ENCODE measurements around the gene PRCC. TPM values are rescaled to one million over a fixed set of nuclear protein-coding genes. Genes with fewer than 3 reads are reported as not detected.

Gene PRCC
- polyA plus RNA-seq, 1 donor (not counting 4 experiments of a cell fraction or from before 2014, with no cell fraction given), result 40.4 TPM

DNA sequence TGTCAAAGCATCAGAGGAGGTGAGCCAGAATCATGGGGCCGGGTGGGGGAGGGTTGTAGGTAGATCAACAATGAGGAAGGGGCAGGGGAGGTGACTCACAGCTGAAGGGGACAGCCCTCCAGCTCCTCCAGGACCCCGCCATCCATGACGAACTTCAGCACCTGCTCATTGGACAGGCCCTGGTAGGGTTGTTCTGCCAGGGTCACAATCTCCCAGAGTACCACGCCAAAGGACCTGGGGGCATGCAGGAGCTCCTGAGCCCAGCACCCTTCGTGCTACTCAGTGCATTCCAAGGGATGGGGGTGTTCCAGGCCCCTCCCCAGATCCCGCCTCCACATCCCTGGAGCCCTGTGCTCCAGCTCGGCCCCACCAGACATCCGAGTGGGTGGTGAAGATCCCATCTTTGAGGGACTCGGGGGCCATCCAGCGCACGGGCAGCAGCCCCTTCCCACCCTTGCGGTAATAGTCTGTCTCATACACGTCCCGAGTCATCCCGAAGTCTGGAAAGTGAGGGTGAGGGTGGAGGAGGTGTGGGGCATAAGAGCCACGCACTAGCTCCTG, 74.0 kb downstream of the PRCC start:
- Histone ChIP-seq H3K27ac (ENCODE audit: control insufficient read depth, insufficient read depth, low read length) (no peak overlapping the region), H3K79me2 (ENCODE audit: control insufficient read depth, insufficient read depth, low read length) (no peaks in the 10 kb centered on the region), H3K4me1 (ENCODE audit: control insufficient read depth, extremely low read depth, insufficient read depth, low read length) (peaks cover 2% of the 10 kb centered on the region), H3K9me1 (ENCODE audit: control insufficient read depth, extremely low read depth, insufficient read depth, low read length) (no peaks in the 10 kb centered on the region), H2AFZ (ENCODE audit: control insufficient read depth, low read length) (no peak overlapping the region), H3K9ac (ENCODE audit: control insufficient read depth, extremely low read depth, insufficient read depth, low read length) (no peak overlapping the region), H3K4me3 (ENCODE audit: control insufficient read depth in 2 of 3, extremely low read depth in 1 of 3, insufficient read depth in 2 of 3, low read depth in 1 of 3, low read length in 3 of 3) (no peak overlapping the region), H3K9me3 (ENCODE audit: control insufficient read depth, low read depth, low read length) (no peaks in the 10 kb centered on the region), H4K20me1 (ENCODE audit: control insufficient read depth, extremely low read depth, insufficient read depth, low read length) (peaks cover 2% of the 10 kb centered on the region), H3K4me2 (ENCODE audit: control insufficient read depth, extremely low read depth, insufficient read depth, low read depth, low read length) (no peak overlapping the region), H3K36me3 (ENCODE audit: control insufficient read depth in 2 of 2, extremely low read depth in 1 of 2, insufficient read depth in 2 of 2, low read length in 2 of 2) (no peaks in the 10 kb centered on the region), H3K27me3 (ENCODE audit: control insufficient read depth, extremely low read depth, insufficient read depth, low read length) (peaks cover 53% of the 10 kb centered on the region)
- DNase-seq (ENCODE audit: low read depth, low spot score), result no peak
- TF ChIP-seq, protein P1, sequence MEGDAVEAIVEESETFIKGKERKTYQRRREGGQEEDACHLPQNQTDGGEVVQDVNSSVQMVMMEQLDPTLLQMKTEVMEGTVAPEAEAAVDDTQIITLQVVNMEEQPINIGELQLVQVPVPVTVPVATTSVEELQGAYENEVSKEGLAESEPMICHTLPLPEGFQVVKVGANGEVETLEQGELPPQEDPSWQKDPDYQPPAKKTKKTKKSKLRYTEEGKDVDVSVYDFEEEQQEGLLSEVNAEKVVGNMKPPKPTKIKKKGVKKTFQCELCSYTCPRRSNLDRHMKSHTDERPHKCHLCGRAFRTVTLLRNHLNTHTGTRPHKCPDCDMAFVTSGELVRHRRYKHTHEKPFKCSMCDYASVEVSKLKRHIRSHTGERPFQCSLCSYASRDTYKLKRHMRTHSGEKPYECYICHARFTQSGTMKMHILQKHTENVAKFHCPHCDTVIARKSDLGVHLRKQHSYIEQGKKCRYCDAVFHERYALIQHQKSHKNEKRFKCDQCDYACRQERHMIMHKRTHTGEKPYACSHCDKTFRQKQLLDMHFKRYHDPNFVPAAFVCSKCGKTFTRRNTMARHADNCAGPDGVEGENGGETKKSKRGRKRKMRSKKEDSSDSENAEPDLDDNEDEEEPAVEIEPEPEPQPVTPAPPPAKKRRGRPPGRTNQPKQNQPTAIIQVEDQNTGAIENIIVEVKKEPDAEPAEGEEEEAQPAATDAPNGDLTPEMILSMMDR (optimal IDR thresholded peaks at IDR 0.05 in 1 of 3, IDR thresholded peaks at IDR 0.05 in 1 of 3, conservative IDR thresholded peaks at IDR 0.05 in 1 of 3; ENCODE audit: extremely low read depth in 1 of 3, insufficient read depth in 2 of 3, low read length in 3 of 3), result no peak
- no peak for TF ChIP-seq EZH2 (IDR thresholded peaks at IDR 0.05; ENCODE audit: low read length)
- dilution Hi-C loops (cut with MboI; ENCODE audit: extremely low pct_ligation_motif_present, low sequenced_read_pairs), result no loop called here
- no peak for FAIRE-seq

DNA sequence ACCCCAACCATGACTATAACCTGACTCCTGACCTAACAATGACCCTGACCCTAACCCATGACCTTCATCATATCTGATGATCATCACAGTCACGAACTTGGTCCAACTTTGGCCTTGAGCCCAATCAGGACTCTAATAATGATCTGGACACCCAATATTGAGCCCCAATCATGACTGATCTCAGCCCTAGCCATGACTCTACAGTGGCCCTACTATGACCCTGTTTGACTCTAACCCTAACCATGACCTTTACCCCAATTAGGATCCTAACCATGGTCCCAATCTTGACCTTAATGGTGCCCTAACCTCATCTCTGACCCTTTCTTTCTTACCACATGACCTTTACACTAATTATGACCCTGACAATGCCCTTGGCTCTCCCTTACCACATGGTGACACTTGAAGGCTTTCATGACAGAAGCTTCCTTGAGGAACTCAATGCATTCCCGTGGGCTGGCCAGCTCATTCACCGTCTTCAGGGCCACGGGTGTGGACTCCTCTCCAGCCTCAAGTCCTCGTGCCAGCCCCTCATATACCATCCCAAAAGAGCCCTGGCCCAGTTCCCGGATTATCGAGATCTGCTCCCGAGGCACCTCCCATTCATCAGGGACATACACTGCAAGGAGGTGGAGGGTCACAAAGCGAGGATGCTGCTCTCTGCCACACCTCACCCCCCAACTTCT, 75.4 kb downstream of the PRCC start:
- Histone ChIP-seq H3K9ac (ENCODE audit: control insufficient read depth, extremely low read depth, insufficient read depth, low read length) (no peak overlapping the region), H4K20me1 (ENCODE audit: control insufficient read depth, extremely low read depth, insufficient read depth, low read length) (peaks cover 2% of the 10 kb centered on the region), H3K79me2 (ENCODE audit: control insufficient read depth, insufficient read depth, low read length) (no peaks in the 10 kb centered on the region), H3K4me1 (ENCODE audit: control insufficient read depth, extremely low read depth, insufficient read depth, low read length) (peaks cover 2% of the 10 kb centered on the region), H3K27me3 (ENCODE audit: control insufficient read depth, extremely low read depth, insufficient read depth, low read length) (peaks cover 62% of the 10 kb centered on the region), H3K9me3 (ENCODE audit: control insufficient read depth, low read depth, low read length) (no peaks in the 10 kb centered on the region), H3K9me1 (ENCODE audit: control insufficient read depth, extremely low read depth, insufficient read depth, low read length) (no peaks in the 10 kb centered on the region), H3K4me3 (ENCODE audit: control insufficient read depth in 2 of 3, extremely low read depth in 1 of 3, insufficient read depth in 2 of 3, low read depth in 1 of 3, low read length in 3 of 3) (no peak overlapping the region), H3K27ac (ENCODE audit: control insufficient read depth, insufficient read depth, low read length) (no peak overlapping the region), H2AFZ (ENCODE audit: control insufficient read depth, low read length) (no peak overlapping the region), H3K36me3 (ENCODE audit: control insufficient read depth in 2 of 2, extremely low read depth in 1 of 2, insufficient read depth in 2 of 2, low read length in 2 of 2) (no peaks in the 10 kb centered on the region), H3K4me2 (ENCODE audit: control insufficient read depth, extremely low read depth, insufficient read depth, low read depth, low read length) (no peak overlapping the region)
- DNase-seq (ENCODE audit: low read depth, low spot score) (no peak), FAIRE-seq (no peak)
- TF ChIP-seq, protein P1 (optimal IDR thresholded peaks at IDR 0.05 in 1 of 3, IDR thresholded peaks at IDR 0.05 in 1 of 3, conservative IDR thresholded peaks at IDR 0.05 in 1 of 3; ENCODE audit: extremely low read depth in 1 of 3, insufficient read depth in 2 of 3, low read length in 3 of 3), result no peak
- TF ChIP-seq EZH2 (IDR thresholded peaks at IDR 0.05; ENCODE audit: low read length), result no peak
- dilution Hi-C loops (cut with MboI; ENCODE audit: extremely low pct_ligation_motif_present, low sequenced_read_pairs), result no loop called here

Measured in keratinocyte (primary cell).